ENCODE measurements around the gene CCL28. TPM values are rescaled to one million over a fixed set of nuclear protein-coding genes. Genes with fewer than 3 reads are reported as not detected.

The CCL28 gene
- total and polyA plus RNA-seq, 2 donors (not counting 3 experiments of a cell fraction or from before 2014, with no cell fraction given): 1.2 to 1.8 TPM

GRCh38 chr5:43433382-43433781 is 21.2 kb upstream of the CCL28 start:
- no peaks in the 10 kb centered on the region for H3K9me1 ChIP-seq (replicated peaks; ENCODE audit: control insufficient read depth, extremely low read depth, insufficient read depth, low read length)
- H3K9ac ChIP-seq (replicated peaks; ENCODE audit: extremely low read depth, insufficient read depth, low read length): no peak overlapping the region
- TF ChIP-seq MAX (IDR thresholded peaks at IDR 0.05; ENCODE audit: insufficient read depth, insufficient read length): no peak
- no peak for TF ChIP-seq POLR2A (IDR thresholded peaks at IDR 0.05; ENCODE audit: low read depth, low read length)
- no peak for TF ChIP-seq CTCF (IDR thresholded peaks at IDR 0.05; ENCODE audit: extremely low read depth in 1 of 2, insufficient read depth in 1 of 2, low read depth in 1 of 2, low read length in 2 of 2)
- TF ChIP-seq GATA2 (IDR thresholded peaks at IDR 0.05; ENCODE audit: insufficient read depth, insufficient read length, low read depth, low read length): no peak
- no peak for TF ChIP-seq POLR2AphosphoS5 (IDR thresholded peaks at IDR 0.05; ENCODE audit: insufficient read depth, low read depth, low read length)
- no peak for TF ChIP-seq MYC (IDR thresholded peaks at IDR 0.05; ENCODE audit: low read depth, low read length)
- no peak for TF ChIP-seq FOS (IDR thresholded peaks at IDR 0.05; ENCODE audit: borderline replicate concordance, insufficient read depth, low read length)
- TF ChIP-seq EZH2 (IDR thresholded peaks at IDR 0.05; ENCODE audit: borderline replicate concordance, low read depth, low read length, severe bottlenecking): no peak
- no peaks in the 10 kb centered on the region for H3K9me3 ChIP-seq (replicated peaks; ENCODE audit: control insufficient read depth, insufficient read depth, low read length)
- H3K36me3 ChIP-seq (ENCODE audit: control insufficient read depth in 2 of 2, extremely low read depth in 1 of 2, insufficient read depth in 2 of 2, low read length in 2 of 2): no peaks in the 10 kb centered on the region
- no peak overlapping the region for H3K4me3 ChIP-seq (replicated peaks in 1 of 3; ENCODE audit: insufficient read depth in 1 of 3, low read depth in 1 of 3, low read length in 3 of 3)
- intact Hi-C loops (cut with micrococcal nuclease): no loop called here
- FAIRE-seq: no peak
- no peaks in the 10 kb centered on the region for H3K79me2 ChIP-seq (ENCODE audit: control insufficient read depth, insufficient read depth, low read length)
- no peak overlapping the region for H2AFZ ChIP-seq (ENCODE audit: low read depth, low read length)
- H3K27me3 ChIP-seq (ENCODE audit: control insufficient read depth in 2 of 2, insufficient read depth in 2 of 2, low read length in 2 of 2): peaks cover 0 to 1% of the 10 kb centered on the region in 2 experiments
- DNase-seq (ENCODE audit: low read depth, low spot score): no peak
- BruUV-seq (replicated peaks): no TSS peak
- H4K20me1 ChIP-seq (replicated peaks; ENCODE audit: control insufficient read depth, extremely low read depth, insufficient read depth, low read length): no peaks in the 10 kb centered on the region
- H3K4me1 ChIP-seq (ENCODE audit: control insufficient read depth, extremely low read depth, insufficient read depth, low read length): no peaks in the 10 kb centered on the region
- H3K27ac ChIP-seq (ENCODE audit: insufficient read depth, low read depth, low read length): no peak overlapping the region
- dilution Hi-C loops (cut with MboI; ENCODE audit: extremely low pct_ligation_motif_present, low sequenced_read_pairs): no loop called here
- POLR2A ChIA-PET: no interaction called here
- no peak overlapping the region for H3K4me2 ChIP-seq (ENCODE audit: insufficient read depth, low read length)
- CTCF ChIA-PET: no interaction called here

All from endothelial cell of umbilical vein (primary cell).